ENCODE results near the gene CLDND1.

DNA sequence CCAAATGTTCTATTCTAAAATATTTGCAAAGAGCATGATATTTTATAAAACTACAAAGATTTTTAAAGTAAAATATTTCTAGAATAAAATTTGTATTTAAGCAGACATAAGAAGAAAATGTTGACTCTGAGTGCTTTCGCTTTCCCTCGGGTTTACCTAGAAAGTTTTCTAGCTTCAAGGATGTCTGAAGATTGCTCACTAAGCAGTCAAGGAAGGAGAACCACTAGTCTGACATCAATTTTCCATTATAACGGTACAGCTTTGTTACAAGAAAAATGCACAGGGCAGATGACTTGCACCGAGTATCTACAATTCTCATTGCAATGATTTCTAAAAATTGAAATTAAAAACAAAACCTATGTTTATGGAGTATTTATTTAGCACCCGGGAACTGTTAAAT lies 23.2 kb upstream of the CLDND1 start:
- TF ChIP-seq POLR2AphosphoS5 (IDR thresholded peaks at IDR 0.05; ENCODE audit: insufficient read depth in 1 of 2, low read depth in 1 of 2) (no peak), POLR2A (IDR thresholded peaks at IDR 0.05) (no peak)
- TF ChIP-seq, protein P1, sequence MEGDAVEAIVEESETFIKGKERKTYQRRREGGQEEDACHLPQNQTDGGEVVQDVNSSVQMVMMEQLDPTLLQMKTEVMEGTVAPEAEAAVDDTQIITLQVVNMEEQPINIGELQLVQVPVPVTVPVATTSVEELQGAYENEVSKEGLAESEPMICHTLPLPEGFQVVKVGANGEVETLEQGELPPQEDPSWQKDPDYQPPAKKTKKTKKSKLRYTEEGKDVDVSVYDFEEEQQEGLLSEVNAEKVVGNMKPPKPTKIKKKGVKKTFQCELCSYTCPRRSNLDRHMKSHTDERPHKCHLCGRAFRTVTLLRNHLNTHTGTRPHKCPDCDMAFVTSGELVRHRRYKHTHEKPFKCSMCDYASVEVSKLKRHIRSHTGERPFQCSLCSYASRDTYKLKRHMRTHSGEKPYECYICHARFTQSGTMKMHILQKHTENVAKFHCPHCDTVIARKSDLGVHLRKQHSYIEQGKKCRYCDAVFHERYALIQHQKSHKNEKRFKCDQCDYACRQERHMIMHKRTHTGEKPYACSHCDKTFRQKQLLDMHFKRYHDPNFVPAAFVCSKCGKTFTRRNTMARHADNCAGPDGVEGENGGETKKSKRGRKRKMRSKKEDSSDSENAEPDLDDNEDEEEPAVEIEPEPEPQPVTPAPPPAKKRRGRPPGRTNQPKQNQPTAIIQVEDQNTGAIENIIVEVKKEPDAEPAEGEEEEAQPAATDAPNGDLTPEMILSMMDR (IDR thresholded peaks at IDR 0.05): no peak
